SH-SY5Y (cell line): Measurements from ENCODE around the gene GZMB.

Source experiments
- GATA2 ChIP-seq: IDR thresholded peaks from 2 replicates; pipeline ENCODE4 v1.6.1; 2011; ENCODE audit warnings: mild to moderate bottlenecking, low read depth, low read length
- GATA3 ChIP-seq: IDR thresholded peaks from 2 replicates; pipeline ENCODE4 v1.6.1; 2011; ENCODE audit warnings: low read depth, mild to moderate bottlenecking, low read length, moderate library complexity

The GZMB gene

GRCh38 chr14:24659916-24660570, 26.1 kb upstream of the GZMB start:
- no peak for TF ChIP-seq GATA2
- no peak for TF ChIP-seq GATA3

- TF ChIP-seq GATA2 (no peak), GATA3 (no peak)
Measured at GRCh38 chr14:24639905-24640304, 5.9 kb upstream of the GZMB start.

- TF ChIP-seq GATA2 (no peak), GATA3 (no peak)
Measured at GRCh38 chr14:24639270-24639669, 5.3 kb upstream of the GZMB start.

GRCh38 chr14:24633353-24633752, 637 bp downstream of the GZMB start:
- no peak for TF ChIP-seq GATA3
- TF ChIP-seq GATA2, result no peak

- no peak for TF ChIP-seq GATA3
- no peak for TF ChIP-seq GATA2
Measured at GRCh38 chr14:24632761-24633160, 1.2 kb downstream of the GZMB start.

GRCh38 chr14:24632336-24632735, 1.7 kb downstream of the GZMB start:
- TF ChIP-seq GATA3 (no peak), GATA2 (no peak)

GRCh38 chr14:24631749-24632335, 2.1 kb downstream of the GZMB start:
- no peak for TF ChIP-seq GATA2
- no peak for TF ChIP-seq GATA3

GRCh38 chr14:24630872-24631477, 3.0 kb downstream of the GZMB start:
- TF ChIP-seq GATA2 (no peak), GATA3 (no peak)

GRCh38 chr14:24630087-24630871, 3.7 kb downstream of the GZMB start:
- TF ChIP-seq GATA2 (no peak), GATA3 (no peak)

GRCh38 chr14:24629521-24629920, 4.5 kb downstream of the GZMB start:
- TF ChIP-seq GATA3 (no peak), GATA2 (no peak)

GRCh38 chr14:24613747-24614146, 20.2 kb downstream of the GZMB start:
- TF ChIP-seq GATA3 (no peak), GATA2 (no peak)

- TF ChIP-seq GATA2 (no peak), GATA3 (no peak)
Measured at GRCh38 chr14:24613241-24613640, 20.7 kb downstream of the GZMB start.

- TF ChIP-seq GATA2 (no peak), GATA3 (no peak)
Measured at GRCh38 chr14:24612196-24612595, 21.8 kb downstream of the GZMB start.

- TF ChIP-seq GATA2, result no peak
- no peak for TF ChIP-seq GATA3
Measured at GRCh38 chr14:24609655-24610344, 24.2 kb downstream of the GZMB start, which contains the start of gene GZMH. TSS of gene GZMH (minus strand) at chr14:24609685. CDS start at chr14:24609613, 72 bp downstream.
